MG63 (cell line): ENCODE data around the gene NXF1. TPM values are rescaled to one million over a fixed set of nuclear protein-coding genes. Genes with fewer than 3 reads are reported as not detected.
A peak's percentile ranks its signal among the peaks of the same experiment; 100 is the strongest.
"Not testable (repeated sequence)": the region's sequence is repeated elsewhere in the genome, so short reads cannot be mapped to it uniquely, and the experiment has no call there.

Experiments used
- DNase-seq: peaks from one replicate; pipeline ENCODE4 v3.0.0-alpha.2; 2020
- H3K27me3 ChIP-seq: fragments of 250-450 bp; sonication (Bioruptor Pico); 2 replicates; pipeline ENCODE4 v1.5.1; 2020; ENCODE audit warnings: mild to moderate bottlenecking, moderate library complexity
- H3K36me3 ChIP-seq: fragments of 250-450 bp; sonication (Bioruptor Pico); 2 replicates; pipeline ENCODE4 v1.5.1; 2020; ENCODE audit warnings: mild to moderate bottlenecking, moderate library complexity
- H3K4me3 ChIP-seq: fragments of 250-450 bp; sonication (Bioruptor Pico); 2 replicates; pipeline ENCODE4 v1.5.1; 2020; ENCODE audit warnings: mild to moderate bottlenecking, moderate library complexity
- H3K9me3 ChIP-seq: fragments of 250-450 bp; sonication (Bioruptor Pico); 2 replicates; pipeline ENCODE4 v1.5.1; 2020; ENCODE audit warnings: mild to moderate bottlenecking, moderate library complexity
- total RNA-seq: library from RNA; depleted of rRNA; stranded (reverse); fragments of >200 nt; shearing (Covaris generic); gene quantifications from 2 replicates; pipeline ENCODE4 v1.2.3, GENCODE V29; 2014; ENCODE audit warnings: low replicate concordance; rRNA removed

The NXF1 gene
- total RNA-seq, 1 experiment from 2014 or later: 15.6 TPM

- Histone ChIP-seq H3K36me3 (peaks cover 2% of the 10 kb centered on the region), H3K9me3 (no peaks in the 10 kb centered on the region), H3K4me3 (peak within 1 kb of the TSS; percentile 61), H3K27me3 (no peaks in the 10 kb centered on the region)
- DNase-seq: peak; percentile 98
Observed at GRCh38 chr11:62771144-62772021, 33.9 kb downstream of the NXF1 start, which contains the start of gene TAF6L. TAF6L (plus strand) TSS chr11:62771396; CDS start chr11:62775784, 4,388 bp downstream.

- peak; percentile 32 for DNase-seq
- Histone ChIP-seq H3K27me3 (no peaks in the 10 kb centered on the region), H3K4me3 (peak overlapping the region; percentile 61), H3K9me3 (no peaks in the 10 kb centered on the region), H3K36me3 (peaks cover 4% of the 10 kb centered on the region)
Observed at GRCh38 chr11:62770778-62771143, 34.5 kb downstream of the NXF1 start.

DNA sequence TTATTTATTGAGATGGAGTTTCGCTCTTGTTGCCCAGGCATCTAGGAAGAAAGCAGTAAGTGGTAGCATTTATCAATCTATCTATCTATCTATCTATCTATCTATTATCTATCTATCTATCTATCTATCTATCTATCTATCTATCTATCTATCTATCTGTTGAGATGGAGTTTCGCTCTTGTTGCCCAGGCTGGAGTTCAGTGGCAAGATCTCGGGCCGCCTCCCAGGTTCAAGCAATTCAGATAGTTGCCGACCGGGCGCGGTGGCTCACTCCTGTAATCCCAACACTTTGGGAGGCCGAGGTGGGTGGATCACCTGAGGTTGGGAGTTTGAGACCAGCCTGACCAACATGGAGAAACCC, 44.4 kb downstream of the NXF1 start:
- peak overlapping the region; percentile 95 for H3K4me3 ChIP-seq
- not testable (repeated sequence) for H3K9me3 ChIP-seq, DNase-seq, H3K27me3 ChIP-seq
- peaks cover 15% of the 10 kb centered on the region for H3K36me3 ChIP-seq

DNA sequence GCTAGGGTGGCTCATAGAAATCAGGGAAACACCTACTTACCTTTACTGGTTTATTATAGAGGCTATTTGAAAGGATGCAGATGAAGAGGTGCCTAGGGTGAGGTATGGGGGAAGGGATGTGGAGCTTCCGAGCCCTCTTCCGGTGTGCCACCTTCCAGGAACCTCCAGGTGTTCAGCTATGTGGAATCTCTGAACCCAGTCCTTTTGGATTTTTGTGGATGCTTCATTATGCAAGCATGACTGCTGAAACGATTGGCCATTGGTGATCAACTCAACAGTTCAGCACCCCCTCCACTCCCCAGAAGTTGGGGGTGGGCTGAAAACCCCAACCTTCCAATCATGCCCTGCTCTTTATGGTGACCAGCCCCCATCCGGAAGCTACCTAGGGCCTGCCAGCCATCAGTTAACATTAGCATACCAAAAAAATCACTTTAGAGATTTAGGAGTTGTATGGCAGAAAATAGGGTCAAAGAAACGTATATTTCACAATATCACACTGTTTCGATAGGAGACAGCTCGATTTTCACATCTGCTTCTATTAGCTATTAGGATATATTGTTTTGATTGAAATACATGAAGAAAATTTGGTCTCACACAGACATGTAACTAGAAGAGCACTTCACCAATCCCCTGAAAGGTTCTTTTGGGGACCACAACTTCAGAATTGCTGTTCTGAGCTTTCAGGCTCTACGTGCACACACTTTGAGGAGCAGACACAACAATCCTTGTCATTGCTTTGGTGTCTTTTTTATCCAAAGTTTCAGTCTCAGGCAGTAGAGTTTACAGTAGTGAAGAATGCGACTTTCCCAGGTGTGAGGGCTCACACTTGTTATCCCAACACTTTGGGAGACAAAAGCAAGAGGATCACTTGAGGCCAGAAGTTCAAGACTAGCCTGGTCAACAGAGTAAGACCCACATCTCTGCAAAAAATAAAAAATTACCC, 47.1 kb downstream of the NXF1 start:
- H3K36me3 ChIP-seq: peaks cover 4% of the 10 kb centered on the region; the same call in 1 of the 2 replicates
- no peak for DNase-seq

GRCh38 chr11:62755086-62755615, 50.1 kb downstream of the NXF1 start:
- Histone ChIP-seq H3K9me3 (no peaks in the 10 kb centered on the region), H3K36me3 (peaks cover 6% of the 10 kb centered on the region; the same call in 1 of the 2 replicates), H3K4me3 (no peak overlapping the region), H3K27me3 (no peaks in the 10 kb centered on the region)
- no peak for DNase-seq

More for the DNA sequence above, 47.1 kb downstream of the NXF1 start:
- no peak overlapping the region for H3K4me3 ChIP-seq
- no peaks in the 10 kb centered on the region for H3K9me3 ChIP-seq
- no peaks in the 10 kb centered on the region for H3K27me3 ChIP-seq

DNA sequence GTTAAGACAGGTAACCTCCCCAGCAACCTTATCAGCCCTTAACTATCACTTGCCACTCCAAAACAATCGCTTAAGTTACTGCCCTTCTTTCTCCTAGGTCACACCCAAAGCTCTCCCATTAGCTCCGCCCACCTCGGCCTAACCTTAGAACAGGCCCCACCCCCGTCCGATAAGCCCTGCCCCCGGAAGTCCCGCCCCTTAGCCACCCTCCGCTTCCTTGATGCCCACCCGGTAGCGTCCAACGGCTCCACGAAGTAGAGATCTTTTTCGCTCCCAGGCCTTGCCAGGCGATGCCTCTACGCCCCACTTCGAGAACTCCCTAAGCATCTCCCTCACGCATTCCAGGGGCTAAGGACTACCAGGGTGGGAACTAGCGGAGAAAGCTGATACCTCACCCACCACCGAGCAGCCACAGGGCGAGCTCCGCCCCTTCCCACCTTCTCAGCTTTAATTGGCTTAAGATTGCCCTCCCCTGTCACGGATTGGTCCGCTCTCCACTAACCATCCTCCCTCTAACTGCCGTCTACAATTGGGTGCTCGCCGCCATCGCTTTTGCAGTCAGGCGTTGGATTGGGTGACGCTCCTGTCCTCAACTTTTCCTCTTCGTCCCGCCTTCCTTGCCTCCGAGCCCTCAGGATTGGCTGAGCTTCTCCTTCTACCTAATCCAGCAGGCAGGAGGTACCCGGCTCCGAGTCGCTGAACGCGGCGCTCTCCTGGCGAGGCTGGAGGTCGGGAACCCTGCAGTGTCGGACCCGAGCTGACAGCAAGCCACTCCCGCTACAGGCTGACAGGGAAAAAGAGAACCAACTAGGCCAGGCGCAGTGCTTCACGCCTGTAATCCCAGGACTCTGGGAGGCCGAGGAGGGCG, 51.3 kb downstream of the NXF1 start, which contains the start of gene ZBTB3:
Gene ZBTB3, minus strand, starts transcription at position 425 of the 868 bp plus-strand sequence. CDS start 496 bp downstream, outside the sequence.
- DNase-seq: peak; percentile 98
- Histone ChIP-seq H3K36me3 (peaks cover 8% of the 10 kb centered on the region), H3K27me3 (no peaks in the 10 kb centered on the region), H3K4me3 (peak within 1 kb of the TSS; percentile 85), H3K9me3 (no peaks in the 10 kb centered on the region)

DNA sequence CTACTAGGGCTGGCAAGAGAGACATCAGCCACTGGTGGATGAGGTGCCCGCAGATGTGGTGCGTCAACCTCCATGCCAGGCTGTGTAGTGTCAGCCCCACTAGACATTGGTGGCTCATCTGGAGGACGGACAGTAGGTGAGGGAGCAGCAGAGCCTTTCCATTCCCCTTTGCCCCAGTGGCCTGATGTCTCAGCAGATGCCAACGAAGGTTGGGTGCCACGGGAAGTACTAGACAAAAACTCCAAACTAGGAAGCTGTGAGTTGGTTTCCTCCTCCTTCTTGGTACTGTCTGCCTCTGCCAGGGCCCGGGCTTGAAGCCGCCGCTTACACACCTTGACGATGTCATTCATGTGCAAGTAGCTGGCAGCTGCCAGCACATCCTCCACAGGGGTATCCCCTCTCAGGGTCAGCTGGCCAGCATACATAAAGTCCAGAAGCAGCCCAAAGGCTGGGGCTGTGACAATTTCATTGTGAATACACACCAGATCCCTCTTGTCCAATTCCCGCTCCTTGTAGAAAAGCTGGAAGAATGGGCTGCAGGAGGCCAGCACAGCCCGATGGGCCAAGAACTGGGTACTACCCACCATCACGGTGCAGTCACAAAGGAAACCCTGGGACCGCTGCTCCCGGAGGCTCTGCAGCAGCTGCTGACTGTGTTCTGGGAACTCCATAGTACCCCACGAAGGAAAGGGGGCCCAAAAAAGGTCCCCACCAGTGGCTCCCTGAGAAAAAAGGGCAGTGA, 52.1 kb downstream of the NXF1 start:
- Histone ChIP-seq H3K4me3 (peak overlapping the region; percentile 85), H3K36me3 (peaks cover 8% of the 10 kb centered on the region), H3K9me3 (no peaks in the 10 kb centered on the region), H3K27me3 (no peaks in the 10 kb centered on the region)
- DNase-seq: no peak

- no peak for DNase-seq
- Histone ChIP-seq H3K9me3 (no peaks in the 10 kb centered on the region), H3K27me3 (no peaks in the 10 kb centered on the region), H3K4me3 (no peak overlapping the region), H3K36me3 (peaks cover 8% of the 10 kb centered on the region)
Observed at GRCh38 chr11:62752177-62752785, 53.0 kb downstream of the NXF1 start.

DNA sequence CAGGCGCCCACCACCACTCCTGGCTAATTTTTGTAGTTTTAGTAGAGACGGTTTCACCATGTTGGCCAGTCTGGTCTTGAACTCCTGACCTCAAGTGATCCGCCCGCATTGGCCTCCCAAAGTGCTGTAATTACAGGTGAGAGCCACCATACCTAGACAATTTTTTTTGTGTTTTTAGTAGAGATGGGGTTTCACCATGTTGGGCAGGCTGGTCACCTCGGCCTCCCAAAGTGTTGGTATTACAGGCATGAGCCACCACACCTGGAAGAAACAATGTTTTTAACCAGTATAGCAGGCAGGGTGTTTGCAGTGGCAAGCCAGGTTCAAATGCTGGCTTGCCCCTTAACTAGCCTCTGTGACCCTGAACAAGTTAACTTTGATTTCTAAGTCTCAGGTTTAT, 55.3 kb downstream of the NXF1 start:
- not testable (repeated sequence) for H3K9me3 ChIP-seq, H3K36me3 ChIP-seq, H3K4me3 ChIP-seq, DNase-seq, H3K27me3 ChIP-seq

DNA sequence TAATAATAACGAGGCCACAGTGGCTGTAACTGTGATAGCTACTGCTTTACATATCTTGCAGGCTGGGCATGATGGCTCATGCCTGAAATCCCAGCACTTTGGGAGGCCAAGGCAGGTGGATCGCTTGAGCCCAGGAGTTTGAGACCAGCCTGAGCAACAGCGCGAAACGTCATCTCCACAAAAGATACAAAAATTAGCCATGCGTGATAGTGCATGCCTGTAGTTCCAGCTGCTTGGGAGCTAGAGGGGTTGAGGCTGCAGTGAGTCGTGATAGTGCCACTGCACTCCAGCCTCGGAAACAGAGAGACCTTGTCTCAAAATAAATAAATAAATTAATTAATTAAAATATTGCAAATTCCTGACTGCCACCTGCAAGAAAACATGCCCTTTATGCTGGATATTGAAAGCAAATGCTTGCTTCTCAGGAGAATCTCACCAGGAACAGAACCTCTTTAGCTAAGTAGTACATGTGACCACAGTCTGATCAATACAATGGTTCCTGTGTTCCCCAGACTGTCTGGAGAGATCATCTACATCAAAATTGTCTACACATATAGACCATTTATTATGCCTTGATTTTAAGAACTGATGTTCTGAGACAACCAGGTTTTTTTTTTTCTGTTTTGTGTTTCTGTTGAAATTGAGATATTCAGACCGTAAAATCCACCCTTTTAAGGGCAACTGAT, 57.6 kb downstream of the NXF1 start:
- DNase-seq: no peak
- Histone ChIP-seq H3K4me3 (no peak overlapping the region), H3K36me3 (peaks cover 8% of the 10 kb centered on the region), H3K27me3 (no peaks in the 10 kb centered on the region), H3K9me3 (no peaks in the 10 kb centered on the region)

Other genes starting within 250 kb of the NXF1 start
- gene EEF1G, start 231.5 kb downstream of the NXF1 start, total RNA-seq: 2,571 and 3,577 TPM in 2 replicates
- gene TUT1, start 213.9 kb downstream of the NXF1 start, total RNA-seq: 11.1 and 20.3 TPM in 2 replicates
- gene MTA2, start 203.6 kb downstream of the NXF1 start, total RNA-seq: 84.9 and 117 TPM in 2 replicates
- gene EML3, start 192.7 kb downstream of the NXF1 start, total RNA-seq: 18.1 and 20.9 TPM in 2 replicates
- 2.5 and 8.5 TPM in 2 replicates for gene ROM1, start 192.2 kb downstream of the NXF1 start, total RNA-seq
- 24.6 and 32.9 TPM in 2 replicates for gene B3GAT3, start 183.5 kb downstream of the NXF1 start, total RNA-seq
- 496 and 667 TPM in 2 replicates for gene GANAB, start 158.8 kb downstream of the NXF1 start, total RNA-seq
- gene INTS5, start 152.1 kb downstream of the NXF1 start, total RNA-seq: 8.0 and 22.8 TPM in 2 replicates
- 64.8 and 73.5 TPM in 2 replicates for gene C11orf98, start 140.2 kb downstream of the NXF1 start, total RNA-seq
- 10.9 and 14.9 TPM in 2 replicates for gene CSKMT, start 140.1 kb downstream of the NXF1 start, total RNA-seq
- gene UQCC3, start 133.8 kb downstream of the NXF1 start, total RNA-seq: 16.4 and 22.2 TPM in 2 replicates
- 4.7 and 9.8 TPM in 2 replicates for gene LBHD1, start 133.2 kb downstream of the NXF1 start, total RNA-seq
- gene UBXN1, start 126.4 kb downstream of the NXF1 start, total RNA-seq: 85.5 and 147 TPM in 2 replicates
- gene LRRN4CL, start 115.9 kb downstream of the NXF1 start, total RNA-seq: 1.4 and 2.3 TPM in 2 replicates
- gene BSCL2, start 98.0 kb downstream of the NXF1 start, total RNA-seq: 57.4 and 185 TPM in 2 replicates
- gene GNG3, start 97.8 kb downstream of the NXF1 start, total RNA-seq: not detected in 2 replicates
- 2.1 and 4.5 TPM in 2 replicates for gene HNRNPUL2, start 78.0 kb downstream of the NXF1 start, total RNA-seq
- gene TTC9C, start 77.0 kb downstream of the NXF1 start, total RNA-seq: 31.8 and 42.3 TPM in 2 replicates
- gene ZBTB3, start 51.3 kb downstream of the NXF1 start, total RNA-seq: 8.5 and 19.1 TPM in 2 replicates
- 77.9 and 85.4 TPM in 2 replicates for gene POLR2G, start 43.9 kb downstream of the NXF1 start, total RNA-seq
- 22.9 and 28.7 TPM in 2 replicates for gene TAF6L, start 34.0 kb downstream of the NXF1 start, total RNA-seq
- 27.5 and 46.6 TPM in 2 replicates for gene TMEM179B, start 18.0 kb downstream of the NXF1 start, total RNA-seq
- gene TMEM223, start 13.4 kb downstream of the NXF1 start, total RNA-seq: 13.8 and 32.0 TPM in 2 replicates
- 28.0 and 42.3 TPM in 2 replicates for gene STX5, start 26.6 kb upstream of the NXF1 start, total RNA-seq
- gene TEX54, start 27.4 kb upstream of the NXF1 start, total RNA-seq: not detected in 2 replicates
- gene WDR74, start 34.1 kb upstream of the NXF1 start, total RNA-seq: 135 and 139 TPM in 2 replicates
- gene SLC3A2, start 75.5 kb upstream of the NXF1 start, total RNA-seq: 545 and 579 TPM in 2 replicates
- 0.22 and 1.3 TPM in 2 replicates for gene CHRM1, start 115.9 kb upstream of the NXF1 start, total RNA-seq
- not detected in 2 replicates for gene SLC22A6, start 179.5 kb upstream of the NXF1 start, total RNA-seq
- gene SLC22A8, start 210.4 kb upstream of the NXF1 start, total RNA-seq: not detected in 2 replicates